WI38 (cell line): ENCODE measurements around the gene GDPD3.

ENCODE experiments used
- H3K4me3 ChIP-seq: 2 replicates; pipeline ENCODE4 v1.5.1; 2011; ENCODE audit warnings: low read depth, mild to moderate bottlenecking, control low read depth, low read length
- CTCF ChIP-seq: IDR thresholded peaks from 2 replicates; pipeline ENCODE4 v1.5.1; 2012; ENCODE audit warnings: low read depth, mild to moderate bottlenecking, control low read depth, low read length

The GDPD3 gene

GRCh38 chr16:30069611-30070462 is 43.5 kb downstream of the GDPD3 start:
- no peak overlapping the region for H3K4me3 ChIP-seq
- TF ChIP-seq CTCF = no peak

- H3K4me3 ChIP-seq = peak overlapping the region; percentile 14
- TF ChIP-seq CTCF = peak; percentile 63
Measured at GRCh38 chr16:30068750-30069610, 44.4 kb downstream of the GDPD3 start.

- TF ChIP-seq CTCF = no peak
- peak overlapping the region; percentile 14 for H3K4me3 ChIP-seq
Measured at GRCh38 chr16:30068333-30068732, 45.0 kb downstream of the GDPD3 start.

GRCh38 chr16:30067584-30067916 is 45.8 kb downstream of the GDPD3 start:
- no peak for TF ChIP-seq CTCF
- H3K4me3 ChIP-seq = peak overlapping the region; percentile 99

- TF ChIP-seq CTCF = no peak
- peak overlapping the region; percentile 99 for H3K4me3 ChIP-seq
Measured at GRCh38 chr16:30066761-30067583, 46.4 kb downstream of the GDPD3 start.

- no peak for TF ChIP-seq CTCF
- H3K4me3 ChIP-seq = peak overlapping the region; percentile 99
Measured at GRCh38 chr16:30065943-30066760, 47.2 kb downstream of the GDPD3 start.
